GM18505 (cell line): ENCODE measurements around the gene ADARB2.

Experiments used
- ATAC-seq: cut with Tn5 transposase; IDR thresholded peaks from one replicate; pipeline ENCODE4 v1.9.1; 2021; ENCODE audit not compliant: unreplicated experiment
- POLR2A ChIP-seq: IDR thresholded peaks from 4 replicates; pipeline ENCODE4 v1.6.1; 2011; ENCODE audit warnings: borderline replicate concordance; ENCODE audit not compliant: insufficient read depth, insufficient read length; ENCODE audit errors: extremely low read depth

ADARB2 gene

GRCh38 chr10:1687190-1687589 lies 50.1 kb downstream of the ADARB2 start:
- no peak for ATAC-seq
- TF ChIP-seq POLR2A: no peak

GRCh38 chr10:1686491-1686749 lies 50.9 kb downstream of the ADARB2 start:
- no peak for TF ChIP-seq POLR2A
- no peak for ATAC-seq

GRCh38 chr10:1685699-1686490 lies 51.4 kb downstream of the ADARB2 start:
- no peak for TF ChIP-seq POLR2A
- no peak for ATAC-seq

DNA sequence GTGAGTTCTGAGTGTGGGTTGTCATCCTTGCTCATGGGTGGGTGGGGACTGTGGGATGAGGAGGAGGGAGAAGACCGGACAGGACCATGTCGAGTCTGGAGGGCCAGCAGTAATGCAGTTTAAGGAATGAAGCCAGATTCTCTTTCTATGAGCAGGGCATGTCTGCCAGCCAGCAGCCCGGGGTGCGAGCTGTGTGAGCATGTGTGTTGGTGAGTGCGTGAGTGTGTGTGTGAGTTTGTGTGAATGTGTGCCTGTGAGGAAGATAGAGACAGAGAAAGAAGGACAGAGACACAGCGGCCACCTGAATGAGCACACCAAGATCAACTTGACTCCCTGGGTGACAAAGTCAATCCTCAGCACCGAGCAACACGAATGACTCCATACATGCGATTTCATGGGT lies 52.3 kb downstream of the ADARB2 start:
- no peak for ATAC-seq
- no peak for TF ChIP-seq POLR2A

DNA sequence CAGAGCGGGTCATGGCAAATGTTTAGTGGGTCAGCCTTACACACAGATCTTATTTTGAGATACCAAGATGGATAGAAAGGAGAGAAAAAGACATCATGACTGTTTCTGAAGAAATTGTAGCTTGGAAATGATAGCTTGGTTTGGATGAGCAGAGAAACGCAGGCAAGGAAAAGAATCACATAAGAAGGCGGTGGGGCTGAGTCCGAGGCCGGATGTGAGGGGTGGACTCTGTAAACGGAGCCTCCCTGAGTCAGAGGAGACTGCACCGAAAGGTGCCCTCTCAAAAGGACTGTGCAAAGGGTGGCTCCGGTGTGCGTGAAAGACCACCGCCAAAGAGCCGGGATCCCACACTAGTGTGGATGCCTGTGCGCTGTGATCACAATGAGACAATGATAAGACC lies 53.7 kb downstream of the ADARB2 start:
- no peak for TF ChIP-seq POLR2A
- no peak for ATAC-seq

- TF ChIP-seq POLR2A: no peak
- ATAC-seq: no peak
Observed at GRCh38 chr10:1679821-1680650, 57.3 kb downstream of the ADARB2 start.

DNA sequence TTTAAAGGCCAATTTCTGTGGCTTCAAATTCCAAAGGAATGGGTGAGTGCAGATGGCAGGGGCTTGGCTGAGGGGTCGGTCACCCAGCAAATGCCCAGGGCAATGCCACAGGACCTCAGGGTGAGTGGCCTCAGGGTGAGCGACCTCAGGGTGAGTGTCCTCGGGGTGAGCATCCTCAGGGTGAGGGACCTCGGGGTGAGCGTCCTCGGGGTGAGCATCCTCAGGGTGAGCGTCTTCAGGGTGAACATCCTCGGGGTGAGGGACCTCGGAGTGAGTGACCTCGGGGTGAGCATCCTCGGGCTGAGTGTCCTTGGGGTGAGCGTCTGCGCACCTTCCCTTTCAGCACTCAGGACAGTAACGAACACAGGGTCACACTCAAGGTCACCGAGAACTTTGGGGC lies 59.2 kb downstream of the ADARB2 start:
- ATAC-seq: no peak
- no peak for TF ChIP-seq POLR2A

GRCh38 chr10:1677307-1677939 lies 59.9 kb downstream of the ADARB2 start:
- no peak for TF ChIP-seq POLR2A
- no peak for ATAC-seq

GRCh38 chr10:1674501-1674900 lies 62.8 kb downstream of the ADARB2 start:
- TF ChIP-seq POLR2A: no peak
- no peak for ATAC-seq

DNA sequence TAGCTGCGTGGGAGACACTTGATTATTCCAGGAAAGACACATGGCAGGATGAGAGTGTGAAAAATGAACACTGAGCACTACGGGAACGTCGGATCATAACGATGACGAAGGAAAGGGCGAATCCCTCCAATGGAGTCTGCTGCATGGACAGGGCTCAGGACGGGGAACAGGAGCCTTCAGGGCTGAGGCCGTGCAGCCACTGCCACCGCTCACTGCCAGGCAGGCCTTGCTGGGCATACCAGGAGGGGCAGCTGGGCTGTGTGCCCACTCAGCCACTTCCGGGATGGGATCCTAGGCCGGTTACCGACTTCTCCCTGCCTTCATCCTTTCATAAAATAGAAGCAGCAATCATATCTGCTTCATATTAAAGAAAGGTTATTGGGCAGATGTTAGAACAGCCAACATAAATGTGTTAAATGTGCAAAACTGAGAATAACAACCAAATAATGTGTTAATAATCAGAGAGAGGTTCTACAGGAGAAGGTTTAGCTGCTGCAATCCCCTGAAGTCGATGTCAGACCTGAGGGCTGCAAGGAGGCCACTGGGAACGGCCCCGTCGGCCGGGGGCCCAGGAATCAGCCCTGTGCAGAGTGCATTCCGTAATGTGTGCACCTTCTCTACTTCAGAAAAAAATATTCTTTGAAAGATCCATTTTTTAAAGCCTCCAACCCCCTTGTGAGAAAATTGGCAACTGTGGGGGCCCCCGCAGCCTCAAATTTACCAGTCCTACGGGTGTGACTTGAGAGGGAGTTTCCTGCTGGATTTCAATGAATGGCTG lies 63.6 kb downstream of the ADARB2 start:
- no peak for ATAC-seq
- TF ChIP-seq POLR2A: no peak

- ATAC-seq: no peak
- TF ChIP-seq POLR2A: no peak
Observed at GRCh38 chr10:1672001-1672781, 65.1 kb downstream of the ADARB2 start.

DNA sequence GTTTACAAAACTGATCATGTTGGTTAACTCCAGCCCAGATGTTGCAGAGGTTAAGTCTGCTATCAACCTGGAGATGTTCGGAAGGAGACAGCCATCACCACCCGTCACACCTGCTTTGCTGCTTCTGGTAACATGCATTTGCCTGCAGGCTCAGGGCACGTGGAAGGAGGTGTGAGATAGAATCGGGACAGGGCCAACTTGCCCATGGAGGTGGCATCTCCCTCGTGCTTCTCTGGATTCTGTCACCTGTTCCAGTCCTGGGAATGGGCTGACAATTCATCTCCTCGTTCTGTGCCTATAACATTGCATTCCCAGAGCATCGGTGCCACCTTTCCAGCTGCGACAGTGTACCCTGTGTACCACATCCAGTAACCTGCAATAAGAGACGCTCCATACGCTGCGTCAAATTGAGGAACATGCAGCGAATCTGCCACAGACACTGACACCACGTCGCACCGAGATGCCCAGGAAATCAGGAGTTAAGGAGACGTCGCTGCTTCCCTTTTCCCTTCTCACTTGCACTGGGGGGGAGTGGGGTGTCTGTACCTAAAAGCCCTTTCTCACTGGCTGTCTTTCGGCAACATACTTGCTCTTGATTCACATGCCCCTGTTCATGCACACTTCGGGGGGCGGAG lies 65.8 kb downstream of the ADARB2 start:
- ATAC-seq: no peak
- no peak for TF ChIP-seq POLR2A

DNA sequence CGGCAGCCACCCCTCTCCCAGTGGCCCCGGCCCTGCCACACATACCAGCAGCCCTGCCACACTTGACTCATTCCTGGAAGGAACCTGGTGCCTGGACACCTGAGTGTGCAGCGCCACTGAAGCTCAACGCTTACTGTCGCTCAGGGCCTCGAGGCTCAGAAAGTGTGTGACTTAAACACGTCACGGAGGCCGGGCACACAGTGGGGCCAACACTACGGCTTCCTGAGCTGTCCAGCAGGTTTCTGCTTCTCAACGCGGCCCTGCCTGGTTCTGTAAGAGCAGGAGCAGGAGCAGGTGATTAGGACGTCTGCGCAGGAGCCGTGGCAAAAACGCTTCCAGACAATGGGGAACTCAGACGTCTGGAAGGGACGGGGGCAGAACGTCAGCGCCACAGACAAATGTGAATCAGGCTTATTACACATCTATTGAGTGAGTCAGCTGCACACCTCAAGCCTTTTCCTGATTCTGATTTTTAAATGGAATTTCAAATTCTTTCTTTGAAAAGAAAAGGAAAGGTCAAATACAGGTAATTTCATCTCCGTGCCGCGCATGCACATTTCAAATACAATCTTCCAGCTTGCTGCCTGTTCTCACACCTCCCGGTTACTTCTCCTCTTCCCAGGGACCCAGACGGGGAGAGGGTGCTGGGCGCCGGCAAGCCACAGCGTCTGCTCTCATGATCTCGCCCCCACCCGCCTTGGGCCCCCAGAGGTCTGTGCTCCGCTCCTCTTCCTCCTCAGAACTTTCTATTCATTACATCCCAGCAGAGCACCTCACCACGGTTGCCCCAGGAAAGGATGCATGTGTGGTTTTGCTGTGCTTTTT lies 66.6 kb downstream of the ADARB2 start:
- no peak for ATAC-seq
- TF ChIP-seq POLR2A: no peak
